Type B pancreatic cell (in vitro differentiated cells): ENCODE results near the gene RPS16. TPM values are rescaled to one million over a fixed set of nuclear protein-coding genes. Genes with fewer than 3 reads are reported as not detected.

ENCODE experiments used
- DNase-seq: peaks from one replicate; pipeline ENCODE4 v3.0.0; 2021; ENCODE audit warnings: mixed read lengths; ENCODE audit not compliant: unreplicated experiment; ENCODE audit errors: extremely low spot score
- H3K27ac Mint-ChIP-seq: 2 replicates; pipeline ENCODE4 v1.8.0; 2021; ENCODE audit warnings: mild to moderate bottlenecking, mixed read lengths
- H3K27me3 Mint-ChIP-seq: 2 replicates; pipeline ENCODE4 v1.8.0; 2021; ENCODE audit warnings: mixed read lengths
- H3K36me3 Mint-ChIP-seq: 2 replicates; pipeline ENCODE4 v1.8.0; 2021; ENCODE audit warnings: mixed read lengths
- H3K4me1 Mint-ChIP-seq: one replicate; pipeline ENCODE4 v1.8.0; 2021; ENCODE audit warnings: mixed read lengths; ENCODE audit not compliant: unreplicated experiment
- H3K4me3 Mint-ChIP-seq: 2 replicates; pipeline ENCODE4 v1.8.0; 2021; ENCODE audit warnings: mild to moderate bottlenecking, mixed read lengths
- H3K9me3 Mint-ChIP-seq: 2 replicates; pipeline ENCODE4 v1.8.0; 2021; ENCODE audit warnings: mixed read lengths
- total RNA-seq: library from RNA; stranded (reverse); gene quantifications from 2 replicates; pipeline ENCODE4 v1.2.1, GENCODE V29; 2021; ENCODE audit warnings: low replicate concordance
- TF ChIP-seq, protein P1 (sequence below): fragments of 200-600 bp; sonication (generic); conservative IDR thresholded peaks from 2 replicates; pipeline ENCODE4 v1.5.0; 2021; ENCODE audit warnings: antibody characterized with exemption, mild to moderate bottlenecking

The RPS16 gene
- total RNA-seq, 1 donor from 2014 or later, result 2,175 TPM

DNA sequence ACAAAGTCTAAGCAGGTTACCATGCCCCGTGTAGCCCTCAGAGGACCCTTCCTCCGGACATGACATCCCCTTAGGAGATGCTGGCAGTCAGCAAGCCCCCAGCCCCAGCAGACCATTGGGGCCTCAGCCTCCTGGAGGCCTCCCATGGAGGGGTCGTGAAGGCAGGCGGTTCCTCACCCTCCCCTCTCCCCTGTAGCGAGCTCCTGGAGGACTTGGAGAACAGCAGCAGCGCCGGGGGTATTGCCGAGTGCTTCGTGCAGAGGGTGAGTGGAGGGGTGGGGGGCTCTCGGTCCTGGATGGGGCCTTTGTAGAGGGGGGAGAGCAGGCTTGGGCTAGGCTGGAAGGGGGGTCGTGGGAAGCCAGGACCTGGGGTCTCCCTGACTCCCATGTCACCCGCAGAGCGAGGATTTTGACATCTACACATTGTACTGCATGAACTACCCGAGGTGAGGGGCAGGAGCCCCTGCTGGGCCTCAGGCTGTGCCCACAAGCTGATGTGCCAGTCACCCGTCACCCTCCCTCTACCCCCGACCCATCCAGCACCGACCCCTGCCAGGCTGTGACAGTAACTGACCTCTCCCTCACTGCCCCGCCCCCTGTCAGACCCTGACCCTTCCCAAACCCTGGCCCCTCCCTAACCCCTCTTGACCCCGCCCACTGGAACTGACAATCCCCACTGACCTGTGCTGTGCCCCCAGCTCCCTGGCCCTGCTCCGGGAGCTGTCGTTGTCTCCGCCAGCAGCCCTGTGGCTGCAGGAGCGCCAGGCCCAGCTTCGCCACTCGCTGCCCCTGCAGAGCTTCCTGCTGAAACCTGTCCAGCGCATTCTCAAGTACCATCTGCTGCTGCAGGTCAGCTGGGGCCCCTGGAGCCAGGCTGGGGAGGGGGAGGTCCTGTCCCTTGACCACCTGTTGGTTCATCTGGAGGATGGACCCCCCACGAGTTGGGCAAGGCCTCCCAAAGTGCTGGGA lies 19.3 kb downstream of the RPS16 start:
- DNase-seq, result no peak
- peaks cover 11% of the 10 kb centered on the region for H3K4me1 Mint-ChIP-seq
- peaks cover 7% of the 10 kb centered on the region for H3K36me3 Mint-ChIP-seq
- H3K27me3 Mint-ChIP-seq, result peaks cover 5% of the 10 kb centered on the region
- no peak overlapping the region for H3K27ac Mint-ChIP-seq
- no peak overlapping the region for H3K4me3 Mint-ChIP-seq
- TF ChIP-seq, protein P1, sequence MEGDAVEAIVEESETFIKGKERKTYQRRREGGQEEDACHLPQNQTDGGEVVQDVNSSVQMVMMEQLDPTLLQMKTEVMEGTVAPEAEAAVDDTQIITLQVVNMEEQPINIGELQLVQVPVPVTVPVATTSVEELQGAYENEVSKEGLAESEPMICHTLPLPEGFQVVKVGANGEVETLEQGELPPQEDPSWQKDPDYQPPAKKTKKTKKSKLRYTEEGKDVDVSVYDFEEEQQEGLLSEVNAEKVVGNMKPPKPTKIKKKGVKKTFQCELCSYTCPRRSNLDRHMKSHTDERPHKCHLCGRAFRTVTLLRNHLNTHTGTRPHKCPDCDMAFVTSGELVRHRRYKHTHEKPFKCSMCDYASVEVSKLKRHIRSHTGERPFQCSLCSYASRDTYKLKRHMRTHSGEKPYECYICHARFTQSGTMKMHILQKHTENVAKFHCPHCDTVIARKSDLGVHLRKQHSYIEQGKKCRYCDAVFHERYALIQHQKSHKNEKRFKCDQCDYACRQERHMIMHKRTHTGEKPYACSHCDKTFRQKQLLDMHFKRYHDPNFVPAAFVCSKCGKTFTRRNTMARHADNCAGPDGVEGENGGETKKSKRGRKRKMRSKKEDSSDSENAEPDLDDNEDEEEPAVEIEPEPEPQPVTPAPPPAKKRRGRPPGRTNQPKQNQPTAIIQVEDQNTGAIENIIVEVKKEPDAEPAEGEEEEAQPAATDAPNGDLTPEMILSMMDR, result no peak
- no peaks in the 10 kb centered on the region for H3K9me3 Mint-ChIP-seq

DNA sequence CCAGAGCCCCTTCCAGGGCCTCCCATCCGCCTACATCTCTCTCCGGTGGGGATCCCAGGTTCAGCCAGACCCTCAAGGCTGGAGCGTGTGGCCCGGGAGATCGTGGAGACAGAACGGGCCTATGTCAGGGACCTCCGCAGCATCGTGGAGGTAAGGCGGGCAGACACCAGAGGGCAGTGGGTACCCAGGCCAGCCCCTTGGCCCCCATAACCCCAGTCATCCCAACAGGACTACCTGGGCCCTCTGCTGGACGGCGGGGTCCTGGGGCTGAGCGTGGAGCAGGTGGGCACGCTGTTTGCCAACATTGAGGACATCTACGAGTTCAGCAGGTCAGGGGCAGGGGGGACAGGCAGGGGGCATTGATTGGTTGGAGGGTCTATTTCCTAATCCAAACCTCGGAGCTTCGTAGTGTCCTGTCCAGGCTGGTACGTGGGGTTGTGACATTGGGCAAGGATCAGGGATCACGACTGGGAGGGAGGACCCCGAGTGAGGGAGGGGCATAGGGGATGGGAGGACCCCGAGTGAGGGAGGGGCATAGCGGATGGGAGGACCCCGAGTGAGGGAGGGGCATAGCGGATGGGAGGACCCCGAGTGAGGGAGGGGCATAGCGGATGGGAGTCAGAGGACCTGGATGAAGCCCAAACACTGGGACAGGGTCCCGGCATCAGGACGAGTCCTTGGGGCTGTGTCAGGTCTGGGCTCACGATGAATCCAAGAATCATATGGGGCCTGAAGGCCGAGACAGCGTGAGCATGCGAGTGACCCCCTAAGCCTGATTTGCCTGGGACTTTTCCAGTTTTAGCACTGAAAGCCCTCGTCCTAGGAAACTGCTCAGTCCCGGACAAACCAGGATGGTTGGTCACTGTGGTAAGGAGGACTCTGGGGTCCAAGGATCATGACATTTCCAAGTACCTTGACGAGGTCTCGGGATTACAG lies 20.4 kb downstream of the RPS16 start:
- Mint-ChIP-seq H3K27me3 (peaks cover 8% of the 10 kb centered on the region), H3K27ac (no peak overlapping the region), H3K36me3 (peaks cover 7% of the 10 kb centered on the region), H3K4me3 (peak overlapping the region; percentile 98), H3K4me1 (peaks cover 22% of the 10 kb centered on the region), H3K9me3 (no peaks in the 10 kb centered on the region)
- DNase-seq, result no peak
- TF ChIP-seq, protein P1, result no peak

DNA sequence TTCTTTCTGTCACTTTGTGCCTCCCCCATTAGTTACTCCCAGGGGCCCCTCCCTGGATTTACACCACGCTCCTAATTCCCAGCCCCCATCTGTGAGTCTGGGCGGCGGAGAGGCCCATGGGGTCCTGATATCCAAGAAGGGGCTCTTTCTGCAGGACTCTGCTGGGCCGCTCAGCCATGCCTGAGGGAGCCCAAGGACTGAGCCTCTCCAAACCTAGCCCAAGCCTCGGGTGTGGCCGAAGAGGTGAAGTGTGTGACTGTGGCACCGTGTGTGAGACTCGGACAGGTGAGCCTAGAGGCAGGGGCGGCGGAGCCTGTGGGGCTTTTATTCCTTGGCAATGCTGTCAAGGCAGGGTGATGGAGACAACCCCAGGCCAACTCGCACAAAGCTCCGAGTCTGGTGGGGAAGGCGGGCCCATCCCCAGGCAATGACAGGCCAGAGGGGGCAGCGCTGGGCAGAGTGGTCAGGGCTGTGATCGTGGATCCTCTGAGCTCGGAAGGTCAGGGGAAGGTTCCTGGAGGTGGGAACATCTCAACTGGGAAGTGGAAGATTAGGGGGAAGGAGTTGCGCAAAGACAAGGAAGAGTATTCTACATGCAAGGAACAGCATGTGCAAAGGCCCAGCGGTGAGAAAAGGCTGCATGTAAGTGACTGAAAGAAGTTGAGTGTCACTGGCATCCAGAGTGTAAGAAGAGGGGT lies 21.7 kb downstream of the RPS16 start:
- Mint-ChIP-seq H3K4me1 (peaks cover 23% of the 10 kb centered on the region), H3K4me3 (peak overlapping the region; percentile 98), H3K36me3 (peaks cover 8% of the 10 kb centered on the region), H3K27ac (peak overlapping the region; percentile 88), H3K27me3 (peaks cover 8% of the 10 kb centered on the region), H3K9me3 (no peaks in the 10 kb centered on the region)
- TF ChIP-seq, protein P1, result peak; percentile 13
- no peak for DNase-seq

DNA sequence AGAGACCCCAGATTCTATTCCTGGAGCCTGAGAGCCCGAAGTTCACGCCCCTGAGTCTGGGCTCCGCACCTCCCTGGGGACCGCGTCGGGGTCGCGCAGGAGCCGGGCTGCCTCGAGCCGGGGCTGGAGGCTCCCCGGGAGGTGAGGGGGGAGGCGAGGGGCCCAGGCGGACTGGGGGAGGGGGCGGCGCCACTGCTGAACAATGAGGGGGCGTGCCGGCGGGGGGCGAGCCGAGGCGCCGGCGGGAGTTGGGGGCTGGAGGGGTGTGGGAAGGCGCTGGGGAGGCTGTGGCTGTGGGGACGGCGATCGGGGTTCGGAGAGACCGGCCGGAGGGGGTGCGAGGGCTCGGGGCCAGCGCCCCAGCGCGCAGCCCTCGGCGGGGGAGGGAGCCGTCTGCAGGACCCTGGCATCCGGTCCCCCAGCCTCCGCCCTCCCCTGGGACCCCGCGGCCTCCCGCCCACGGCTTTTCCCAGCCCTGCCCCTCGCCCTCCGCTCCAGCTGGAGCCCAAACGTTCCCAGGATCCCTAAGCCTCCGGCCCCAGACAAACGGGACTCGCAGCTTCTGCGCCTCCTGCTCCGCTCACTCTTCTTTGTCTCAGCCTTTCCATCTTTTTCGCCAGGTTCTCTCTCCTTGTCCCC lies 22.4 kb downstream of the RPS16 start:
- no peak for DNase-seq
- Mint-ChIP-seq H3K36me3 (peaks cover 13% of the 10 kb centered on the region), H3K9me3 (no peaks in the 10 kb centered on the region), H3K4me3 (peak overlapping the region; percentile 98), H3K27ac (peak overlapping the region; percentile 88), H3K4me1 (peaks cover 29% of the 10 kb centered on the region), H3K27me3 (peaks cover 8% of the 10 kb centered on the region)
- TF ChIP-seq, protein P1, result no peak

DNA sequence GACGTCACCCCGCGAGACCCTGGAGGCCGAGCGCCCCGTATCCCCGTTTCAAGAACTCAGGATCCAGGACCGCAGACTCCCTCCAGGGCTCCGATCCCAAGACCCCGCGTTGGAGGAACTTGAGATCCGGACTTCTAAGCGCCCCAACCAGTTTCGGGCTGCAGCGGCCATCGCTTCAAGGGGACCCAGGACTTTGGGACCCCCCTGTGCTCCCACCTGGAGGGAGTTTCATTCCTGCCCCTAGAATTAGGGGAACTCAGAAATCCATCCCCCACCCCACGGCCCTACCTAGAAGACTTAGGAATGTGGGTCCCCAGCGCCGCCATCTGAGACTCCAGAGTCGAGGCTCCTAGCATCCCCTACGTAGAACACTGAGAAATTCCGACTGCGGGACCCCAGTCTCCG lies 22.9 kb downstream of the RPS16 start:
- no peak for DNase-seq
- peak overlapping the region; percentile 55 for H3K27ac Mint-ChIP-seq
- H3K4me1 Mint-ChIP-seq, result peaks cover 29% of the 10 kb centered on the region
- TF ChIP-seq, protein P1, result peak; percentile 64
- no peaks in the 10 kb centered on the region for H3K9me3 Mint-ChIP-seq
- H3K27me3 Mint-ChIP-seq, result peaks cover 8% of the 10 kb centered on the region
- peak overlapping the region; percentile 87 for H3K4me3 Mint-ChIP-seq
- H3K36me3 Mint-ChIP-seq, result peaks cover 13% of the 10 kb centered on the region
